Measurements from ENCODE around the gene CHMP2B. TPM values are rescaled to one million over a fixed set of nuclear protein-coding genes. Genes with fewer than 3 reads are reported as not detected.

Gene CHMP2B
- total RNA-seq, 1 donor from 2014 or later: 38.9 TPM

GRCh38 chr3:87209111-87209510, 18.0 kb upstream of the CHMP2B start:
- H3K36me3 Mint-ChIP-seq (ENCODE audit: low read depth, unreplicated experiment): no peaks in the 10 kb centered on the region
- H3K27ac Mint-ChIP-seq (ENCODE audit: unreplicated experiment): no peak overlapping the region
- FAIRE-seq: no peak
- no peak overlapping the region for H3K27ac ChIP-seq (ENCODE audit: low read depth, low read length)
- H3K4me1 Mint-ChIP-seq (ENCODE audit: low read depth, unreplicated experiment): no peaks in the 10 kb centered on the region
- no peak overlapping the region for H3K9ac ChIP-seq (ENCODE audit: low read length)
- H3K27me3 Mint-ChIP-seq (ENCODE audit: low read depth, unreplicated experiment): no peaks in the 10 kb centered on the region
- no peaks in the 10 kb centered on the region for H3K9me3 ChIP-seq (ENCODE audit: insufficient read depth, low read depth, low read length)
- no peaks in the 10 kb centered on the region for H3K27me3 ChIP-seq (ENCODE audit: insufficient read depth, low read length)
- H3K4me2 ChIP-seq (ENCODE audit: low read length): no peak overlapping the region
- H3K36me3 ChIP-seq (ENCODE audit: insufficient read depth, low read length): no peaks in the 10 kb centered on the region
- no peaks in the 10 kb centered on the region for H4K20me1 ChIP-seq (ENCODE audit: insufficient read depth, low read length)
- H2AFZ ChIP-seq (ENCODE audit: low read depth, low read length): no peak overlapping the region
- no peak overlapping the region for H3K4me3 ChIP-seq (ENCODE audit: insufficient read depth, low read depth, low read length)
- no peaks in the 10 kb centered on the region for H3K79me2 ChIP-seq (ENCODE audit: insufficient read depth, low read length)
- H3K4me1 ChIP-seq (ENCODE audit: insufficient read depth, low read length): peaks cover 6% of the 10 kb centered on the region
- no peak for DNase-seq (ENCODE audit: low read depth)
- no peaks in the 10 kb centered on the region for H3K9me3 Mint-ChIP-seq (ENCODE audit: unreplicated experiment)
- H3K4me3 Mint-ChIP-seq (ENCODE audit: unreplicated experiment): no peak overlapping the region
- TF ChIP-seq EZH2 (IDR thresholded peaks at IDR 0.05; ENCODE audit: insufficient read depth, low read length) (no peak), CTCF (IDR thresholded peaks at IDR 0.05; ENCODE audit: insufficient read depth, low read depth, low read length) (no peak)

GRCh38 chr3:87218560-87218959, 8.5 kb upstream of the CHMP2B start:
- FAIRE-seq: no peak

More at GRCh38 chr3:87218560-87218959, 8.5 kb upstream of the CHMP2B start:
- Histone ChIP-seq H3K4me1 (ENCODE audit: insufficient read depth, low read length) (no peaks in the 10 kb centered on the region), H3K27ac (ENCODE audit: low read depth, low read length) (no peak overlapping the region), H3K4me3 (ENCODE audit: insufficient read depth, low read depth, low read length) (no peak overlapping the region), H4K20me1 (ENCODE audit: insufficient read depth, low read length) (no peaks in the 10 kb centered on the region), H3K9me3 (ENCODE audit: insufficient read depth, low read depth, low read length) (no peaks in the 10 kb centered on the region), H3K9ac (ENCODE audit: low read length) (no peak overlapping the region), H3K79me2 (ENCODE audit: insufficient read depth, low read length) (no peaks in the 10 kb centered on the region), H3K36me3 (ENCODE audit: insufficient read depth, low read length) (no peaks in the 10 kb centered on the region), H3K27me3 (ENCODE audit: insufficient read depth, low read length) (peaks cover 7% of the 10 kb centered on the region), H3K4me2 (ENCODE audit: low read length) (no peak overlapping the region), H2AFZ (ENCODE audit: low read depth, low read length) (no peak overlapping the region)
- Mint-ChIP-seq H3K36me3 (ENCODE audit: low read depth, unreplicated experiment) (no peaks in the 10 kb centered on the region), H3K27ac (ENCODE audit: unreplicated experiment) (no peak overlapping the region), H3K4me1 (ENCODE audit: low read depth, unreplicated experiment) (peaks cover 5% of the 10 kb centered on the region), H3K27me3 (ENCODE audit: low read depth, unreplicated experiment) (no peaks in the 10 kb centered on the region), H3K9me3 (ENCODE audit: unreplicated experiment) (no peaks in the 10 kb centered on the region), H3K4me3 (ENCODE audit: unreplicated experiment) (no peak overlapping the region)
- DNase-seq (ENCODE audit: low read depth): no peak
- TF ChIP-seq EZH2 (IDR thresholded peaks at IDR 0.05; ENCODE audit: insufficient read depth, low read length) (no peak), CTCF (IDR thresholded peaks at IDR 0.05; ENCODE audit: insufficient read depth, low read depth, low read length) (no peak)
